GM12878 (cell line): ENCODE measurements around the gene CYB5R3.

Experiments used
- BACH1 ChIP-seq: fragments of 450-650 bp; IDR thresholded peaks from 2 replicates; pipeline ENCODE4 v1.6.1; 2017; ENCODE audit warnings: mild to moderate bottlenecking, borderline replicate concordance
- BRCA1 ChIP-seq: IDR thresholded peaks from 2 replicates; pipeline ENCODE4 v1.6.1; 2011; ENCODE audit warnings: low read depth, low read length, improper control_type of control experiment
- CBX3 ChIP-seq: fragments of 200-600 bp; sonication (generic); IDR thresholded peaks from 2 replicates; pipeline ENCODE4 v1.6.1; 2016; ENCODE audit warnings: low read depth, borderline replicate concordance
- GABPA ChIP-seq: IDR thresholded peaks from 2 replicates; pipeline ENCODE4 v1.6.1; 2014; ENCODE audit warnings: antibody characterized with exemption, low read depth, mild to moderate bottlenecking, inconsistent platforms
- MYC ChIP-seq: IDR thresholded peaks from 2 replicates; pipeline ENCODE4 v1.6.1; 2011; ENCODE audit warnings: mild to moderate bottlenecking, low read length, moderate library complexity, inconsistent platforms; ENCODE audit not compliant: insufficient read depth, insufficient replicate concordance, insufficient read length, severe bottlenecking
- POLR2A ChIP-seq: IDR thresholded peaks from 2 replicates; pipeline ENCODE4 v1.6.1; 2011; ENCODE audit warnings: low read depth, mild to moderate bottlenecking, low read length
- TF ChIP-seq, protein P1 (sequence below), 3 experiments: IDR thresholded peaks in 2 of 3; conservative IDR thresholded peaks in 1 of 3; 2 replicates each; pipeline ENCODE4 v1.5.1; 2011; ENCODE audit warnings: low read depth in 3 of 3, low read length in 3 of 3, mild to moderate bottlenecking in 3 of 3, control low read depth in 2 of 3, moderate library complexity in 2 of 3, inconsistent platforms in 1 of 3, mixed read lengths in 1 of 3; ENCODE audit not compliant: control insufficient read depth in 2 of 3, insufficient read depth in 1 of 3; ENCODE audit errors: extremely low read depth in 1 of 3

- TF ChIP-seq MYC, result no peak
- TF ChIP-seq, protein P1, sequence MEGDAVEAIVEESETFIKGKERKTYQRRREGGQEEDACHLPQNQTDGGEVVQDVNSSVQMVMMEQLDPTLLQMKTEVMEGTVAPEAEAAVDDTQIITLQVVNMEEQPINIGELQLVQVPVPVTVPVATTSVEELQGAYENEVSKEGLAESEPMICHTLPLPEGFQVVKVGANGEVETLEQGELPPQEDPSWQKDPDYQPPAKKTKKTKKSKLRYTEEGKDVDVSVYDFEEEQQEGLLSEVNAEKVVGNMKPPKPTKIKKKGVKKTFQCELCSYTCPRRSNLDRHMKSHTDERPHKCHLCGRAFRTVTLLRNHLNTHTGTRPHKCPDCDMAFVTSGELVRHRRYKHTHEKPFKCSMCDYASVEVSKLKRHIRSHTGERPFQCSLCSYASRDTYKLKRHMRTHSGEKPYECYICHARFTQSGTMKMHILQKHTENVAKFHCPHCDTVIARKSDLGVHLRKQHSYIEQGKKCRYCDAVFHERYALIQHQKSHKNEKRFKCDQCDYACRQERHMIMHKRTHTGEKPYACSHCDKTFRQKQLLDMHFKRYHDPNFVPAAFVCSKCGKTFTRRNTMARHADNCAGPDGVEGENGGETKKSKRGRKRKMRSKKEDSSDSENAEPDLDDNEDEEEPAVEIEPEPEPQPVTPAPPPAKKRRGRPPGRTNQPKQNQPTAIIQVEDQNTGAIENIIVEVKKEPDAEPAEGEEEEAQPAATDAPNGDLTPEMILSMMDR (IDR thresholded peaks at IDR 0.05 in 2 of 3, conservative IDR thresholded peaks at IDR 0.05 in 1 of 3; ENCODE audit: control insufficient read depth in 2 of 3, extremely low read depth in 1 of 3, insufficient read depth in 1 of 3, low read depth in 3 of 3, low read length in 3 of 3), result no peak
- TF ChIP-seq BRCA1, result no peak
- no peak for TF ChIP-seq BACH1
- no peak for TF ChIP-seq GABPA
- TF ChIP-seq CBX3, result no peak
- no peak for TF ChIP-seq POLR2A
Measured at GRCh38 chr22:42604403-42604802, 44.8 kb downstream of the CYB5R3 start.
